SJCRH30 (cell line): ENCODE data around the gene B4GALT4. TPM values are rescaled to one million over a fixed set of nuclear protein-coding genes. Genes with fewer than 3 reads are reported as not detected.
"Not testable (repeated sequence)": the region's sequence is repeated elsewhere in the genome, so short reads cannot be mapped to it uniquely, and the experiment has no call there.

Source experiments
- DNase-seq, 2 experiments: peaks; one replicate each; pipeline ENCODE4 v3.0.0-alpha.2; 2015 to 2020
- H3K27ac ChIP-seq: fragments of 250-450 bp; sonication (Bioruptor Pico); 2 replicates; pipeline ENCODE4 v1.5.1; 2020; ENCODE audit warnings: mild to moderate bottlenecking, moderate library complexity
- H3K27me3 ChIP-seq: fragments of 250-450 bp; sonication (Bioruptor Pico); 2 replicates; pipeline ENCODE4 v1.5.1; 2020; ENCODE audit warnings: mild to moderate bottlenecking, moderate library complexity
- H3K36me3 ChIP-seq: fragments of 250-450 bp; sonication (Bioruptor Pico); 2 replicates; pipeline ENCODE4 v1.5.1; 2020; ENCODE audit warnings: mild to moderate bottlenecking, moderate library complexity
- H3K4me1 ChIP-seq: fragments of 250-450 bp; sonication (Bioruptor Pico); 2 replicates; pipeline ENCODE4 v1.5.1; 2020; ENCODE audit warnings: mild to moderate bottlenecking, moderate library complexity
- H3K4me3 ChIP-seq: fragments of 250-450 bp; sonication (Bioruptor Pico); 2 replicates; pipeline ENCODE4 v1.5.1; 2020; ENCODE audit warnings: mild to moderate bottlenecking, moderate library complexity
- H3K9me3 ChIP-seq: fragments of 250-450 bp; sonication (Bioruptor Pico); replicated peaks from 2 replicates; pipeline ENCODE4 v1.5.1; 2020; ENCODE audit warnings: mild to moderate bottlenecking, moderate library complexity
- total RNA-seq: library from RNA; depleted of rRNA; stranded (reverse); fragments of >200 nt; shearing (Covaris generic); gene quantifications from 2 replicates; pipeline ENCODE4 v1.2.3, GENCODE V29; 2014

The B4GALT4 gene
- total RNA-seq, 1 experiment from 2014 or later: 19.2 TPM

- DNase-seq: peak; percentile 38 to 65
- H3K4me1 ChIP-seq: peaks cover 5% of the 10 kb centered on the region; the same call in 1 of the 2 replicates
- no peak overlapping the region for H3K27ac ChIP-seq
- no peaks in the 10 kb centered on the region for H3K36me3 ChIP-seq
- no peaks in the 10 kb centered on the region for H3K27me3 ChIP-seq
- no peak overlapping the region for H3K4me3 ChIP-seq
- 0 out of 2 replicates have a peak, but pooled peaks cover 4% of the 10 kb centered on the region for H3K9me3 ChIP-seq
These were observed 5.1 kb upstream of the B4GALT4 start for GRCh38 chr3:119245778-119246177.

- Histone ChIP-seq H3K4me1 (peaks cover 5% of the 10 kb centered on the region; the same call in 1 of the 2 replicates), H3K4me3 (no peak overlapping the region), H3K27ac (no peak overlapping the region), H3K9me3 (0 out of 2 replicates have a peak, but pooled peaks cover 4% of the 10 kb centered on the region), H3K27me3 (no peaks in the 10 kb centered on the region), H3K36me3 (no peaks in the 10 kb centered on the region)
- DNase-seq: peak in 1 of 2 experiments; percentile 52
These were observed 3.0 kb upstream of the B4GALT4 start for GRCh38 chr3:119243712-119244111.

- not testable (repeated sequence) for H3K4me1 ChIP-seq, H3K27me3 ChIP-seq, H3K4me3 ChIP-seq, DNase-seq, H3K9me3 ChIP-seq, H3K36me3 ChIP-seq, H3K27ac ChIP-seq
These were observed 2.4 kb upstream of the B4GALT4 start for GRCh38 chr3:119243058-119243529.

- not testable (repeated sequence) for DNase-seq, H3K9me3 ChIP-seq, H3K36me3 ChIP-seq, H3K27me3 ChIP-seq, H3K4me3 ChIP-seq, H3K27ac ChIP-seq, H3K4me1 ChIP-seq
These were observed 1.8 kb upstream of the B4GALT4 start for GRCh38 chr3:119242387-119243057.

- Histone ChIP-seq H3K27ac (peak overlapping the region; percentile 52; the same call in 1 of the 2 replicates), H3K4me1 (peaks cover 5% of the 10 kb centered on the region; the same call in 1 of the 2 replicates), H3K36me3 (peaks cover 6% of the 10 kb centered on the region), H3K9me3 (no peaks in the 10 kb centered on the region), H3K27me3 (no peaks in the 10 kb centered on the region), H3K4me3 (peak overlapping the region; percentile 83)
- DNase-seq: peak; percentile 33 to 39
These were observed 532 bp downstream of the B4GALT4 start for GRCh38 chr3:119240101-119240590.

GRCh38 chr3:119239206-119239820 is 1.4 kb downstream of the B4GALT4 start:
- Histone ChIP-seq H3K9me3 (no peaks in the 10 kb centered on the region), H3K4me3 (peak overlapping the region; percentile 83), H3K4me1 (peaks cover 5% of the 10 kb centered on the region; the same call in 1 of the 2 replicates), H3K27ac (no peak overlapping the region), H3K36me3 (peaks cover 11% of the 10 kb centered on the region), H3K27me3 (no peaks in the 10 kb centered on the region)
- DNase-seq: no peak

- no peak for DNase-seq
- H3K27ac ChIP-seq: no peak overlapping the region
These were observed 2.3 kb downstream of the B4GALT4 start for GRCh38 chr3:119238363-119238762.

GRCh38 chr3:119237299-119237698 is 3.4 kb downstream of the B4GALT4 start:
- no peaks in the 10 kb centered on the region for H3K9me3 ChIP-seq
- no peak overlapping the region for H3K27ac ChIP-seq
- H3K36me3 ChIP-seq: peaks cover 17% of the 10 kb centered on the region
- DNase-seq: no peak
- H3K4me1 ChIP-seq: no peaks in the 10 kb centered on the region
- no peaks in the 10 kb centered on the region for H3K27me3 ChIP-seq
- no peak overlapping the region for H3K4me3 ChIP-seq

More at GRCh38 chr3:119238363-119238762, 2.3 kb downstream of the B4GALT4 start:
- Histone ChIP-seq H3K27me3 (no peaks in the 10 kb centered on the region), H3K9me3 (no peaks in the 10 kb centered on the region), H3K4me1 (no peaks in the 10 kb centered on the region; the same call in 1 of the 2 replicates), H3K4me3 (no peak overlapping the region), H3K36me3 (peaks cover 12% of the 10 kb centered on the region)

- DNase-seq: no peak
- Histone ChIP-seq H3K4me3 (no peak overlapping the region), H3K27ac (no peak overlapping the region), H3K9me3 (no peaks in the 10 kb centered on the region), H3K27me3 (no peaks in the 10 kb centered on the region), H3K4me1 (no peaks in the 10 kb centered on the region), H3K36me3 (peaks cover 17% of the 10 kb centered on the region)
These were observed 3.9 kb downstream of the B4GALT4 start for GRCh38 chr3:119236756-119237155.

- no peaks in the 10 kb centered on the region for H3K9me3 ChIP-seq
- no peaks in the 10 kb centered on the region for H3K4me1 ChIP-seq
- no peak overlapping the region for H3K4me3 ChIP-seq
- no peak overlapping the region for H3K27ac ChIP-seq
- no peak for DNase-seq
- H3K36me3 ChIP-seq: peaks cover 17% of the 10 kb centered on the region
- no peaks in the 10 kb centered on the region for H3K27me3 ChIP-seq
These were observed 5.5 kb downstream of the B4GALT4 start for GRCh38 chr3:119235151-119235550.

GRCh38 chr3:119234610-119235009 is 6.1 kb downstream of the B4GALT4 start:
- H3K4me1 ChIP-seq: no peaks in the 10 kb centered on the region
- no peak overlapping the region for H3K4me3 ChIP-seq
- H3K36me3 ChIP-seq: peaks cover 22% of the 10 kb centered on the region
- no peaks in the 10 kb centered on the region for H3K9me3 ChIP-seq
- no peak for DNase-seq
- no peak overlapping the region for H3K27ac ChIP-seq
- H3K27me3 ChIP-seq: no peaks in the 10 kb centered on the region

GRCh38 chr3:119230745-119231144 is 9.9 kb downstream of the B4GALT4 start:
- H3K4me3 ChIP-seq: no peak overlapping the region
- no peaks in the 10 kb centered on the region for H3K4me1 ChIP-seq
- no peak for DNase-seq
- peaks cover 25% of the 10 kb centered on the region for H3K36me3 ChIP-seq
- H3K9me3 ChIP-seq: no peaks in the 10 kb centered on the region
- H3K27me3 ChIP-seq: no peaks in the 10 kb centered on the region
- no peak overlapping the region for H3K27ac ChIP-seq

GRCh38 chr3:119230071-119230470 is 10.6 kb downstream of the B4GALT4 start:
- H3K36me3 ChIP-seq: peaks cover 26% of the 10 kb centered on the region
- no peak for DNase-seq
- no peak overlapping the region for H3K27ac ChIP-seq
- H3K4me1 ChIP-seq: no peaks in the 10 kb centered on the region
- no peaks in the 10 kb centered on the region for H3K27me3 ChIP-seq
- no peaks in the 10 kb centered on the region for H3K9me3 ChIP-seq
- no peak overlapping the region for H3K4me3 ChIP-seq

GRCh38 chr3:119229190-119229589 is 11.5 kb downstream of the B4GALT4 start:
- Histone ChIP-seq H3K27me3 (no peaks in the 10 kb centered on the region), H3K27ac (no peak overlapping the region), H3K4me1 (no peaks in the 10 kb centered on the region), H3K36me3 (peaks cover 21% of the 10 kb centered on the region), H3K9me3 (no peaks in the 10 kb centered on the region), H3K4me3 (no peak overlapping the region)
- DNase-seq: no peak

GRCh38 chr3:119228373-119229145 is 12.1 kb downstream of the B4GALT4 start:
- Histone ChIP-seq H3K4me1 (no peaks in the 10 kb centered on the region), H3K27ac (no peak overlapping the region), H3K27me3 (no peaks in the 10 kb centered on the region), H3K4me3 (no peak overlapping the region), H3K9me3 (no peaks in the 10 kb centered on the region), H3K36me3 (peaks cover 21% of the 10 kb centered on the region)
- DNase-seq: no peak
